ENCODE results near the gene PCSK5.
A peak's percentile ranks its signal among the peaks of the same experiment; 100 is the strongest.

PCSK5 gene

GRCh38 chr9:76092572-76092971 is 202.1 kb downstream of the PCSK5 start:
- no peak for DNase-seq

GRCh38 chr9:76095585-76095984 is 205.1 kb downstream of the PCSK5 start:
- no peak for DNase-seq

GRCh38 chr9:76099516-76099915 is 209.0 kb downstream of the PCSK5 start:
- no peak for DNase-seq

GRCh38 chr9:76101075-76101474 is 210.6 kb downstream of the PCSK5 start:
- no peak for DNase-seq

GRCh38 chr9:76101491-76101890 is 211.0 kb downstream of the PCSK5 start:
- no peak for DNase-seq

- DNase-seq, result no peak
Measured at GRCh38 chr9:76101947-76102346, 211.5 kb downstream of the PCSK5 start.

GRCh38 chr9:76103531-76104315 is 213.2 kb downstream of the PCSK5 start:
- no peak for DNase-seq

- no peak for DNase-seq
Measured at GRCh38 chr9:76107482-76107881, 217.0 kb downstream of the PCSK5 start.

GRCh38 chr9:76109953-76110352 is 219.5 kb downstream of the PCSK5 start:
- DNase-seq, result no peak

- no peak for DNase-seq
Measured at GRCh38 chr9:76112151-76112550, 221.7 kb downstream of the PCSK5 start.

GRCh38 chr9:76114144-76114543 is 223.7 kb downstream of the PCSK5 start:
- DNase-seq, result no peak

- DNase-seq, result no peak
Measured at GRCh38 chr9:76115396-76115795, 224.9 kb downstream of the PCSK5 start.

GRCh38 chr9:76115982-76116646 is 225.6 kb downstream of the PCSK5 start:
- no peak for DNase-seq

- DNase-seq, result no peak
Measured at GRCh38 chr9:76116913-76117312, 226.4 kb downstream of the PCSK5 start.

GRCh38 chr9:76127637-76128036 is 237.2 kb downstream of the PCSK5 start:
- DNase-seq, result no peak

- DNase-seq, result no peak
Measured at GRCh38 chr9:76135902-76136301, 245.4 kb downstream of the PCSK5 start.

- DNase-seq, result peak; percentile 34
Measured at GRCh38 chr9:76136986-76137385, 246.5 kb downstream of the PCSK5 start.

- no peak for DNase-seq
Measured at GRCh38 chr9:76137931-76138330, 247.5 kb downstream of the PCSK5 start.

GRCh38 chr9:76138360-76138759 is 247.9 kb downstream of the PCSK5 start:
- DNase-seq, result no peak

GRCh38 chr9:76143834-76144233 is 253.4 kb downstream of the PCSK5 start:
- DNase-seq, result no peak

GRCh38 chr9:76150013-76150412 is 259.5 kb downstream of the PCSK5 start:
- DNase-seq, result no peak

- no peak for DNase-seq
Measured at GRCh38 chr9:76151267-76151666, 260.8 kb downstream of the PCSK5 start.

- no peak for DNase-seq
Measured at GRCh38 chr9:76153339-76153738, 262.9 kb downstream of the PCSK5 start.

GRCh38 chr9:76153902-76154629 is 263.6 kb downstream of the PCSK5 start:
- no peak for DNase-seq
